Activated naive CD4-positive, alpha-beta T cell treated with anti-CD3 and anti-CD28 coated beads for 36 hours (primary cell): Measurements from ENCODE around the gene TRMT61A. TPM values are rescaled to one million over a fixed set of nuclear protein-coding genes. Genes with fewer than 3 reads are reported as not detected.

ENCODE experiments used
- CTCF ChIA-PET: fragments of 350-600 bp; sonication (Branson Sonifier 250); formaldehyde crosslinking; loops from one replicate; lab custom pipeline; 2021; ENCODE audit warnings: antibody characterized with exemption; lab: Charles Lee
- DNase-seq: peaks from one replicate; pipeline ENCODE4 v3.0.0-alpha.2; 2020
- H3K27ac Mint-ChIP-seq: one replicate; pipeline ENCODE4 v1.8.0; 2021; ENCODE audit warnings: mild to moderate bottlenecking, mixed read lengths
- H3K27me3 Mint-ChIP-seq: one replicate; pipeline ENCODE4 v1.8.0; 2021; ENCODE audit warnings: low read depth, mixed read lengths
- H3K36me3 Mint-ChIP-seq: one replicate; pipeline ENCODE4 v1.8.0; 2021; ENCODE audit warnings: low read depth, mixed read lengths
- H3K4me1 Mint-ChIP-seq: one replicate; pipeline ENCODE4 v1.8.0; 2021; ENCODE audit warnings: low read depth, mixed read lengths
- H3K4me3 Mint-ChIP-seq: one replicate; pipeline ENCODE4 v1.8.0; 2021; ENCODE audit warnings: mild to moderate bottlenecking, moderate library complexity, mixed read lengths
- H3K9me3 Mint-ChIP-seq: one replicate; pipeline ENCODE4 v1.8.0; 2021; ENCODE audit warnings: mixed read lengths
- intact Hi-C: fragments of 100-400 bp; cut with micrococcal nuclease; formaldehyde crosslinking; loops from one replicate; pipeline ENCODE4 v1.15.1; 2023
- total RNA-seq, 2 experiments: library from RNA; stranded (reverse); gene quantifications; one replicate each; pipeline ENCODE4 v1.2.3, GENCODE V29; 2021

The TRMT61A gene
- total RNA-seq, 2 experiments from 2014 or later, result 6.6 to 6.7 TPM

- intact Hi-C loops, result no loop called here
- CTCF ChIA-PET, result no interaction called here
- peaks cover 21% of the 10 kb centered on the region for H3K4me1 Mint-ChIP-seq
- H3K9me3 Mint-ChIP-seq, result no peaks in the 10 kb centered on the region
- no peak overlapping the region for H3K4me3 Mint-ChIP-seq
- no peak overlapping the region for H3K27ac Mint-ChIP-seq
- H3K27me3 Mint-ChIP-seq, result no peaks in the 10 kb centered on the region
- DNase-seq, result no peak
- H3K36me3 Mint-ChIP-seq, result peaks cover 7% of the 10 kb centered on the region
These were observed 5.6 kb downstream of the TRMT61A start for GRCh38 chr14:103534576-103535061.

GRCh38 chr14:103535081-103535890 is 6.3 kb downstream of the TRMT61A start:
- DNase-seq, result no peak
- H3K9me3 Mint-ChIP-seq, result no peaks in the 10 kb centered on the region
- H3K27ac Mint-ChIP-seq, result no peak overlapping the region
- CTCF ChIA-PET, result no interaction called here
- H3K4me1 Mint-ChIP-seq, result peaks cover 15% of the 10 kb centered on the region
- H3K4me3 Mint-ChIP-seq, result no peak overlapping the region
- intact Hi-C loops, result no loop called here
- H3K27me3 Mint-ChIP-seq, result peaks cover under 1% of the 10 kb centered on the region
- H3K36me3 Mint-ChIP-seq, result peaks cover 6% of the 10 kb centered on the region

DNA sequence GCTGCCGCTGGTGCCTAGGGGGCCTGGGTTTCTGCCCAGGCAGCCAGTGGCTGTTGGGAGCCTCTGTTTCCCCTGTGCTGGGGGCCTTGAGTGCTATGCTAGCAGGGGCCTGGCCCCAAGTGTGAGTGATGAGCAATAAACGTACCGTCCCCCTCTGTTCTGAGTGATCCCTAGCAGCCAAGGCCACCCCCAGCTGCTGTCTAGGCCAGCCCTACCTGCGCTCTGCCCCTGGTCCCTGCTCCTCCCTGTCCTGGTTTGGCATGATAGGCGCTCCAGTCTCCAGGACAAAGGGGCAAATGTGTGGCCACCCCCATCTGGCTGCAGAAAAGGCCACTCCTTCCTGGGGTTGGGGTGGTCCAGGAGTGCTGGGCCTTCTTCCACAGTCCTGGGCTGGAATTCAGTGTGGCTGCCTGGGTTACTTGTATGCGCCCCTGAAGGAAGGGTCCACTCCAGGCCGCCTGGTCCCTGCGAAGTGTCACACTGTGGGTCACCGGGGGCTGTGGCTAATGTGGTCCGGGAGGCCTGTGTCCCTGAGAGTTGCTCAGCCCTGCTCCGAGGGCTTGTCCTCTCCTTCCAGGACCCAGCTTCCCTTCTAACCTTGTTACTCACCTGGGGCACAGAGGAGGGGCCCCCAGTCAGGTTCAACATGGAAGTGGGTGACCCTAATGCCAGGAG is 7.0 kb downstream of the TRMT61A start:
- intact Hi-C loops, result no loop called here
- Mint-ChIP-seq H3K36me3 (peaks cover 5% of the 10 kb centered on the region), H3K4me1 (peaks cover 7% of the 10 kb centered on the region), H3K27ac (no peak overlapping the region), H3K27me3 (peaks cover 2% of the 10 kb centered on the region), H3K9me3 (no peaks in the 10 kb centered on the region), H3K4me3 (no peak overlapping the region)
- no peak for DNase-seq
- CTCF ChIA-PET, result no interaction called here

DNA sequence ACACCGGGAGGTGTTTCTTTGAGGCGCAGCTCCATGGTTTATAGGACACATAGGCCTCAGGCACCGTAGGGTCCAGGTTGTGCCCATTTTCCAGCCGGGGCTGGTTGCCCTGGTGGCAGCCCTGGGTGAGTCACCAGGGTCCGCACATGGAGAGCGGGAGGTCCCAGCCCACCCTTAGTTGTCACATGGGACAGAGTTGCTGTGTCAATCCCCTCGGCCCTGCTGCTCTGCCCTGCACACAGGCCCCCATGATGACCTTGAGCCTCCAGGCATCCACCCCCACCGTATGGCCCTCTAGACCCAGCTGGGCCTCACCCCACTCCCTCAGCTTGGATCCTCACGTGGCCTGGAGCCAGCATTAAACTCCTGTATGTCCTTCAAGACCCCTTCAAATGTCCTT is 7.7 kb downstream of the TRMT61A start:
- peaks cover under 1% of the 10 kb centered on the region for H3K4me1 Mint-ChIP-seq
- peaks cover 2% of the 10 kb centered on the region for H3K36me3 Mint-ChIP-seq
- intact Hi-C loops, result no loop called here
- DNase-seq, result no peak
- H3K27ac Mint-ChIP-seq, result no peak overlapping the region
- H3K4me3 Mint-ChIP-seq, result no peak overlapping the region
- H3K27me3 Mint-ChIP-seq, result peaks cover 2% of the 10 kb centered on the region
- no peaks in the 10 kb centered on the region for H3K9me3 Mint-ChIP-seq
- CTCF ChIA-PET, result interaction anchor here (1.0 kb wide), 1 partner anchor 18 kb away, joined by 3 read pairs; no protein-coding TSS in a partner anchor

GRCh38 chr14:103537175-103537990 is 8.4 kb downstream of the TRMT61A start:
- Mint-ChIP-seq H3K9me3 (no peaks in the 10 kb centered on the region), H3K36me3 (peaks cover 2% of the 10 kb centered on the region), H3K4me1 (no peaks in the 10 kb centered on the region), H3K4me3 (no peak overlapping the region), H3K27ac (no peak overlapping the region), H3K27me3 (peaks cover 2% of the 10 kb centered on the region)
- intact Hi-C loops, result no loop called here
- CTCF ChIA-PET, result interaction anchor here (1.0 kb wide), 1 partner anchor 18 kb away, joined by 3 read pairs; no protein-coding TSS in a partner anchor
- no peak for DNase-seq

DNA sequence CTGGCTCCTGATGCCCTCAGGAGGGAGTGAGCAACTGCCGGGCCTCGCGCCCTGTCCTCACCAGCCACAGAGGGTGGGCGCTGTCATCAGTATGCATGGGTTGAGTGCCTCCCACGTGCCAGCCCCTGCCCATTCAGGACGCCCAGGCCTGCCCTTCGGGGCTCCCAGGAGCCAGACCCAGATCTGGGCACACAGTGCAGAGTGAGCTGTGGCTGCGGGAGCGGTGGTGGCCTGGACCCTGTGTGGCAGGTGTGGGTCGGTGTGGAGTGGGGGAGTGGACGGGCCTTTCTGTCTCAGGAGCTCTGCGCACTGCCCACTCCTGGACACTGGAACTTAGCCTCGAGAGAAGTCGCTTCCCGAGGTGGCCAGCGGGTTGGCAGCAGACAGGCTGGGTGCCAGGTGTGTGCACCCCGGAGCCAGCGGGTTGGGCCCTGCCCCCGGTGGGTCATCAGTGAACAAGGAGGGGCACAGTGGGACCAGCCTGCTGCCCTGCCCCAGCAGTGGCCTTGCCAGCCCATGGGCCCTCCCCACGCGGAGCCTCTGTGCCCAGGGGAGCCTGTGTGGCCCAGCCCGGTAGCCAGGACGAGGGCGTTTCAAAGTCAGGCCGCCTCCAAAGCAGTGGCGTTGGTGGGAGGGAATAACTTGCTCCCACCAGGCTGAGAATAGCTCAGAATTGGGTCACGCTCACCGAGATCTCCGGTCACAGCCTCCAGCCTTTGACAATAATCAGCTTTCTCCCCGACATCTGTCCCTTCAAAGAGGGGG is 9.5 kb downstream of the TRMT61A start:
- intact Hi-C loops, result no loop called here
- no peak for DNase-seq
- Mint-ChIP-seq H3K27me3 (peaks cover 2% of the 10 kb centered on the region), H3K27ac (no peak overlapping the region), H3K4me3 (no peak overlapping the region), H3K4me1 (no peaks in the 10 kb centered on the region), H3K9me3 (no peaks in the 10 kb centered on the region), H3K36me3 (peaks cover 2% of the 10 kb centered on the region)
- CTCF ChIA-PET, result no interaction called here

- Mint-ChIP-seq H3K36me3 (peaks cover 2% of the 10 kb centered on the region), H3K27ac (no peak overlapping the region), H3K9me3 (no peaks in the 10 kb centered on the region), H3K4me3 (no peak overlapping the region), H3K4me1 (no peaks in the 10 kb centered on the region), H3K27me3 (peaks cover 2% of the 10 kb centered on the region)
- CTCF ChIA-PET, result no interaction called here
- no peak for DNase-seq
- intact Hi-C loops, result no loop called here
These were observed 10.2 kb downstream of the TRMT61A start for GRCh38 chr14:103539056-103539825.

- no peak overlapping the region for H3K4me3 Mint-ChIP-seq
- H3K9me3 Mint-ChIP-seq, result no peaks in the 10 kb centered on the region
- H3K36me3 Mint-ChIP-seq, result peaks cover 2% of the 10 kb centered on the region
- H3K4me1 Mint-ChIP-seq, result no peaks in the 10 kb centered on the region
- CTCF ChIA-PET, result interaction anchor here (1.6 kb wide), 1 partner anchor 23 kb away, joined by 4 read pairs; no protein-coding TSS in a partner anchor
- intact Hi-C loops, result no loop called here
- no peak for DNase-seq
- peaks cover 2% of the 10 kb centered on the region for H3K27me3 Mint-ChIP-seq
- H3K27ac Mint-ChIP-seq, result no peak overlapping the region
These were observed 12.1 kb downstream of the TRMT61A start for GRCh38 chr14:103540821-103541708.

DNA sequence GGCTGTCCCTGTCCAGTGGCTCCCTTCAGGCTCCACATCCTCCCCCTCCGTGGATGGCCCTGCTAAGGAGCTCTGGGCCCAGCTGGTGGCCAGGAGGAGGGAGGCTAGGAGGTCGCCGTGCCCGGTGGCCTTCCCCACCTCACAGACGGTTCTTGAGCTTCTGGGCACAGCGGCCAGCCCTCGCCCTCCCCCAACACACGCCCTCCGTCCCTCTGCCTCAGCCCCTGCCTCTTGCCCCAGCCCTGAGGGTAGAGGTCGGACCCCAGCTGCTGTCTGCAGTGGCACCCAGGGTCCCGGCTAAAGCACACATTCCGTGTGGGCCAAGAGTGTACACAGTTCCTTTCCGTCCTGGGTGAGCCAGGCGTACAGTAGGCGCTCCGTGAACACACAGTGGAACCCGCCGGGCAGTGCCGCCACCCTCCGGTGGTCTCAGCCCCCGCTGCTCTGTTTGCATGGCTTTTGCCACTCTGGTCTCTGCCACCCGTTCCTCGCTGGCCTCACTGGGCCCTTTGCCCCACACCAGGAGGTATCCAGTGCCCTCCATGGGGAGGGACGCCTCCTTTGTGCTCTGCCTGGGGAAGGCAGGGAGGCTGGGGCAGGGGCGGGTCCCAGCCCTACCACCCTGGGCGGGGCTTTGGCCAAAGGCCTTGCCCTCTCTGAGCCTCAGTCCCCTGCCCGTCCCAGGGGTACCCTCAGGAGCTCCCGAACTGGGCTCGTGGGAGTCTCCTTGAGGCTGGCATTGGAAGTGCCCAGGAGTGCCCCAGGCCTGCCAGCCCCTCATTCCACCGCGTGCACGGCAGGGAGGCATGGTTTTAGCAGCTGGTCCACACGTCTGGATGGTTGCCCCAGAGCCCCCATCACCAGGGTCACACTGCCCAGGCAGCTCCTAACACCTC is 13.0 kb downstream of the TRMT61A start:
- no peaks in the 10 kb centered on the region for H3K9me3 Mint-ChIP-seq
- H3K27me3 Mint-ChIP-seq, result peaks cover 2% of the 10 kb centered on the region
- H3K27ac Mint-ChIP-seq, result no peak overlapping the region

More for the DNA sequence above, 13.0 kb downstream of the TRMT61A start:
- intact Hi-C loops, result no loop called here
- DNase-seq, result no peak
- no peaks in the 10 kb centered on the region for H3K4me1 Mint-ChIP-seq
- peaks cover under 1% of the 10 kb centered on the region for H3K36me3 Mint-ChIP-seq
- no peak overlapping the region for H3K4me3 Mint-ChIP-seq
- CTCF ChIA-PET, result interaction anchor here (2.4 kb wide), 1 partner anchor 23 kb away, joined by 6 read pairs; no protein-coding TSS in a partner anchor
